CD4-positive, alpha-beta T cell treated with Interleukin-15 for 1 hour (primary cell): ENCODE measurements around the gene SLC25A38.
"Not testable (repeated sequence)": the region's sequence is repeated elsewhere in the genome, so short reads cannot be mapped to it uniquely, and the experiment has no call there.

Source experiments
- DNase-seq: peaks from one replicate; pipeline ENCODE4 v3.0.0-alpha.2; 2020

The SLC25A38 gene

DNA sequence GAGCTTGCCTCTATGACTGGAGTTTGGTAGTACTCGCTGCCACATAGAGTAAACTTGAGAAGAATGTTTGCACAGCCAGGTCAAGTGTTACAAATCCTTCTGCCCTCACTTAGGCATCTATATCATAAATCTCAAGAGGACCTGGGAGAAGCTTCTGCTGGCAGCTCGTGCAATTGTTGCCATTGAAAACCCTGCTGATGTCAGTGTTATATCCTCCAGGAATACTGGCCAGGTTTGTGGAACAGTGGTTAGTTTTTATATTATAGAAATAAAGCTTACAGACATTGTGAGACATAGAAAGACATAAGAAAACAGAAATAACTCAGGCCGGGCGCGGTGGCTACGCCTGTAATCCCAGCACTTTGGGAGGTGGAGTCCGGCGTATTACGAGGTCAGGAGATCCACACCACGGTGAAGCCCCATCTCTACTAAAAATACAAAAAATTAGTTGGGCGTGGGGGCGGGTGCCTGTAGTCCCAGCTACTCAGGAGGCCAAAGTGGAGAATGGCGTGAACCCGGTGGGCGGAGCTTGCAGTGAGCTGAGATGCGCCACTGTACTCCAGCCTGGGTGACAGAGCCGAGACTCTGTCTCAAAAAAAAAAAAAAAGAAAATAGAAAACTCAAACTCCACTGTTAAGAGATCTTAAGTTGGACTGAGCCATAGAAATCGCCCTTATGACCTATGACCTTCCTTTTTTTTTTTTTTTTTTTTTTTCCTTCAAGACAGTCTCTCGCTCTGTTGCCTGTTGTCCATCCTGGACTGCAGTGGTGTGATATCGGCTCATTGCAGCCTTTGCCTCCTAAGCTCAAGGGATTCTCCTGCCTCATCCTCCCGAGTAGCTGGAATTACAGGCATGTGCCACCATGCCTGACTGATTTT is 25.6 kb downstream of the SLC25A38 start:
- no peak for DNase-seq

DNA sequence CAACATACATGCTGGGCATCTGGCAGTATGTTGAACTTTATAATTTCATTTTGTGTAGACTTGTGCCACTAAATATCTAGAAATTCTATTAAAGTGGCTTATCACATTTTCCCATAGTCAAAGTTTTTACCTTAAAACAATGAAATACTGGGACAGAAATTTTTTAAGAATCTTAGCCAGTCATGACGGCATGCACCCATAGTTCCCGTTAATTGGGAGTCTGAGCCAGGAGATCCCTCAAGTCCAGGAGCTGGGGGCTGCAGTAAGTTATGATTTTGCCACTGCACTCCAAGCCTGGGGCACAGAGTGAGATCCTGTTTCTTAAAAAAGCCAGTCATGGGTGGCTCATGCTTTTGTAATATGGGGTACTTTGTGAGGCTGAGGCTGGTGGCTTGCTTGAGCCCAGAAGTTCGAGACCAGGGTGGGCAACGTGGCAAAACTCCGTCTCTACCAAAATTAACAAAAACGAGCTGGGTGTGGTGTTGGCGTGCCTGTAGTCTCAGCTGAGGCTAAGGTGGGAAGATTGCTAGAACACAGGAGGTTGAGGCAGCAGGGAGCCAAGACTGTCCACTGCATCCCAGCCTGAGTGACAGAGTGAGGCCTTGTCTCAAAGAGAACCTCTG is 26.5 kb downstream of the SLC25A38 start:
- no peak for DNase-seq

DNA sequence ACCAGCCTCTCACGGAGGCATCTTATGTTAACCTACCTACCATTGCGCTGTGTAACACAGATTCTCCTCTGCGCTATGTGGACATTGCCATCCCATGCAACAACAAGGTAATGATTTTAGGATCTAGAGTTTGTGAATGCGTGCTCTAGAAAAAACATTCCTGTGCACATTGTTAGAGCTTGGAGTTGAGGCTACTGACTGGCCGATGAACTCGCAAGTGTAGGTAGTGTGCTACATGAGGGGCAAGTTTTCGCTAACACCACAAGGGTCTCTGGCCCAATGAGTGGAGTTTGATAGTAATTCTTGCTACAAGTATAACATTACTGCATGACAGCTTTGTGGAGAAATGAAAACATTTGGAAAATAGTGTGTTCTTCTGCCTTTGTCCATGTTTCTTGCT is 27.7 kb downstream of the SLC25A38 start:
- no peak for DNase-seq

DNA sequence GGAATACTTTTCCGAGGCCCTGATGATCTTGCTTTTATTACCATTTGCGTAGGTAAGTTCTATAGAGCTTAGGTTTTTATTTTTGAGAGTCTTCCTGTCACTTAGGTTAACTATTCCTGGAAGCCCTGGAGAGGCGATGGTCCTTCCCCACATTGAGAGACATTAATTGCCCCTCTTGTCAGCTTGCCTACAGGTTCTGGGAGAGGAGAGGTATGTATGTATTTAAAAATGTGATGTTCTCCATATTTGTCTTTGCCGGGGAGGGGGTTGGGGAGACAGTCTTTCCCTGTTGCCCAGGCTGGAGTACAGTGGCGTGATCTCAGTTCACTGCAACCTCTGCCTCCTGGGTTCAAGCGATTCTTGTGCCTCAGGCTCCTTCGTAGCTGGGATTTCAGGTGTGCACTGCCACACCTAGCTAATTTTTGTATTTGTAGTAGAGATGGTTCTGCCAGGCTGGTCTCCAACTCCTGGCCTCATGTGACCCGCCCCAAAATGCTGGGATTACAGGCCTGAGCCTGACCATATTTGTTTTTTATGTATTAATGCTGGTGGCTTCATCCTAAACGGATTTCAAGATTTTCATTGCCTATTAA is 29.6 kb downstream of the SLC25A38 start:
- no peak for DNase-seq

DNA sequence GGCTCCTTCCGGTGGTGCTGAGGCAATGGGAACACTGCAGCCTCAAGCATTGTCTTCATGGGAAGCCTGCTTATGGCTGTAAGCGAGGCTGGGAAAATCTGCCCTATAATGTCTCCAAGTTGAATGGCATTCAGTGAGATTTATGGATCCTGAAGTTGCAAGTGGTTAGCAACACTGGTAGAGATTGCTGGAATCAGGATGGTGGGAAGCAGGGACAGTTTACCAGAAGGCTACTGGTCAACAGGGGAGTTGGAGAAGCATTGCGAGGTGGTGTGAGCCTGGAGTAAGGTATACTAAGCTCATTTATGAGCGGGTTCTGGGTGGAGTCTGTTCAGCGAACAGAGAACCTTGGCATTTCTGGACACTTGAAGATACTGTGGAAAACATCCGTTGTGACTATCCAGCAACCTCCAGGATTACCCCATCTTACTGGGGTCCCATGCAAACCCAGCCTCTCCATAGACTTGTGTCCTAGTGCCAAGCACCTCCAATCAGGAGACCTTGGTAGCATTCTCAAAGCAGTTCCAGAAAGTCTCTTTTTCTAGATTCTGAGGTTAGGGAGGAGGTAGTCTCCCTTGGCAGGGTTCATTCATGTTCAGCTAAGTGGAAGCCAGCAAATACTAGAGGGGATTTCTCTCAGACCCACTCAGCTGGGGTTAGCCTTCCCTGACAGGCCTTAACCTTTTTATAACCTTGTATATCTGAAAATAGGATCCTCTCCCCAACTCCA is 30.7 kb downstream of the SLC25A38 start:
- DNase-seq, result no peak

GRCh38 chr3:39414421-39414907 is 31.3 kb downstream of the SLC25A38 start:
- DNase-seq, result no peak

GRCh38 chr3:39415302-39415701 is 32.1 kb downstream of the SLC25A38 start:
- DNase-seq, result not testable (repeated sequence)

GRCh38 chr3:39415983-39416382 is 32.8 kb downstream of the SLC25A38 start:
- no peak for DNase-seq

DNA sequence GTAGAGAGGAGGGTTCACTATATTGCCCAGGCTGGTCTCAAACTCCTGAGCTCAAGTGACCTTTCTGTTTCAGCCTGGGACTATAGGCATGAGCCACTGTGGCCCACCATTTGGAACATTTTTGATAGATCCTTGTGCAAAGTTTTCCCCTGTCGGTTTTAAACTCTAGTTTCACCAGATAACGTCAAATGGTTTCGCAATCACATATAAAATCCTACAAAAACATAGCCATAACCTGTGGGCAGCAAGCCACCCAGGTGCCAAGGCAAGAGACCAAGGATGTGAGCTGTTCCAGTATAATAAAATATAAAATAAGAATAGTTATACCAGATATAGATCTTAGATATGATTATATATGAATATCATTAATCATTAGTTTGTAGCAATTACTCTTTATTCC is 33.8 kb downstream of the SLC25A38 start:
- DNase-seq, result not testable (repeated sequence)

- DNase-seq, result not testable (repeated sequence)
Measured at GRCh38 chr3:39418556-39419225, 35.5 kb downstream of the SLC25A38 start.

DNA sequence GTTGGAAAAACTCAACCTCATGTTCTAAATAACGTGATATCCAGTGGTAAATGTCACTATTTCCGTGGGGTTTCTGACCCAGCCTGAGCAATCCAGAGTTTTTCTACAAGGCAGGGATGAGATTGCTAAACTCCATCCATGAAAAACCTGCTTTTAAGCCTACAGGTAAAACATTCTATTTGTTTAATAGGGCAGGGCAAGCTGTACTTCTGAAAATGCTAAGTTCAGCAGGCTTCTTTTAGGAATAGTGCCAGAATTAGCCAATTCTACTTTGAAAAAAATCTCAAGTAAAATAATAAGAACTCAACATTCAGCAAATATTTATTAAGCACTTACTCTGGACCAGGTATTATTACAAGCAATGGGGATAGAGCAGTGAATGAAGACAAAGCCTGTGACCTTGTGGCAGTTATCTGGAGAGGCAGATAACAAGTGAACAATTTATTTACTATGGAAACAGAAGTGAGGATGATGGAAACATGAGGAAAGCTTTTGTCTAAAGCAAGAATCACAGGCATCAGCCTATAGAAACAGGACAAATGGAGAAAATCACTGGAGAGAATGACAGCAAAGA is 36.7 kb downstream of the SLC25A38 start:
- DNase-seq, result no peak

DNA sequence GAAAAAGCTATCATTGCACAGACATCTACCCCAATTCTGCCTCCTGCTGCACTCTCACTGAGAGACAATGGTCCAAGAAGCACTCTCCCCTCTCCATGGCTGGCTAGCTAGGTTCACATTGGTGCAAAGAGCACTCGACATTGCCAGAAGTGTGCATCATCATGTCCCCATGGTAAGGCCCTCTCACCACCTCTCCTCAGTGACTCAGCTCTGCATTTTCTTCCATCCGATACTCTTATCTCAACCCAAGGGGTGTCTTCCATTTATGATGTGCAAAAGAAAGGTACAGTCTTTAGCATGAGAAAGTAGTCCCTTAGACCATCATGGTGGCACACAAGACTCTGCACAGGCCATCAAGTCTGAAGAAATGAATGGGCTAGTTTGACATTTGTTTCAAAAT is 37.4 kb downstream of the SLC25A38 start:
- no peak for DNase-seq

- no peak for DNase-seq
Measured at GRCh38 chr3:39423436-39423970, 40.3 kb downstream of the SLC25A38 start.

DNA sequence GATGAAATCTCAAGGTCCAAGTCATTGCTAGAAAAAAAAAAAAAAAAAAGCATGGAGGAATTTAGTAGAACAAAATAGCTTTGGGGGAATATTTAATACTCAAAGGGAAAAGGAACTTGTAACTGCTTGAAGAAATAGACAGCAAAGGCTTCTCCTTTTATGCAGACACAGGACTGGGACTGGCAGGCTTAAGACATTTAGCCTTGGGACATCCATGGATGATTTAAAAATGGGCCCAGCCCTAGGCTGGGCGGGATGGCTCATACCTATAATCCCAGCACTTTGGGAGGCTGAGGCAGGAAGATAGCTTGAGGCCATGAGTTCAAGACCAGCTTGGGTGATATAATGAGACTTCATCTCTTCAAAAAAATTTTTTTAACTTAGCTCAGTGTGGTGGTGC is 43.1 kb downstream of the SLC25A38 start:
- DNase-seq, result no peak

GRCh38 chr3:39427506-39427905 is 44.3 kb downstream of the SLC25A38 start:
- no peak for DNase-seq

GRCh38 chr3:39428745-39429201 is 45.6 kb downstream of the SLC25A38 start:
- DNase-seq, result no peak

DNA sequence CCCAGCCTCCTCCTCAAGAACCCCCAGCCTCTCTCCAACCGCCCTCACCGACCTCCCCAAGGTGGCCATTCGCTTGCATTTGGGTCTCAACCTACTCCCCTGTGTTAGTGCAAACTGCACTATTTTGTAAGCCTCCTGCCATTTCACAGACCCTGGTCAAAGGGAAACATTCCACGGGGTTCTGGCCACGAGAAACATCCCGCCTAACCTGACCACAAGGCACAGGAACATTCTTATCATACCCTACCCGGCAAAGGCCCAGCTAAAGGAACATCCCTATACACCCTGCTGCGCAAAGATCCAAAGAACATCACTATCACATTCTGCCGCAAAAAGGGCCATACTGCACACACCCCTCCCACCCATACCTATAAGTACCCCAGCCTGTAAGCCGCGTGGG is 46.3 kb downstream of the SLC25A38 start:
- DNase-seq, result no peak

- no peak for DNase-seq
Measured at GRCh38 chr3:39432342-39432741, 49.2 kb downstream of the SLC25A38 start.

DNA sequence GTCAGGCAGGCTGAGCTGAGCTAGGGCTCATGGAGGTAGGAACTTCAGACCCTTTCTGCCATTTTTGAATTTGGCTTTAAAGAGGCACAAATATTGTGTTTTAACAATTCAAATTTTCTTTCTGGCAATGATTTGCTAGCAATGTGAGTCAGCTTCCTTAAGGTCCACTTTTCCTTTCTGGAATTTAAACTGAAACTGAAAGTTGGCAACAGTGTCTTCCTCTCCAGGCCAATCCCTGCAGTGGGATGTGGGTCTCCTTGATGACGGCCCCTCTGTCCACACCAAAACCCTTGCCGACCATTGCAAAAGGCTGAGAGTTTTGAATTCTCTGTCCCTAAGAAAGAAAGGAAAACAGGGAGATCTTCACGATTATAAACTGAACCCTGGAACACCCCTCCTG is 50.5 kb downstream of the SLC25A38 start:
- DNase-seq, result no peak

- DNase-seq, result no peak
Measured at GRCh38 chr3:39434574-39434973, 51.4 kb downstream of the SLC25A38 start.

GRCh38 chr3:39435006-39435748 is 52.0 kb downstream of the SLC25A38 start:
- DNase-seq, result no peak
